BJ (cell line): ENCODE results near the gene EXOC8. TPM values are rescaled to one million over a fixed set of nuclear protein-coding genes. Genes with fewer than 3 reads are reported as not detected.
A peak's percentile ranks its signal among the peaks of the same experiment; 100 is the strongest.

Experiments used
- CTCF ChIA-PET: fragments of 350-600 bp; formaldehyde crosslinking; extraction: SDS; loops from one replicate; lab custom pipeline; 2021; ENCODE audit warnings: antibody characterized with exemption, inconsistent platforms; lab: Yijun Ruan, JAX
- POLR2A ChIA-PET: fragments of 300-600 bp; sonication (Branson Sonifier 250); formaldehyde crosslinking; extraction: SDS; loops from one replicate; lab custom pipeline; 2021; ENCODE audit warnings: antibody characterized with exemption; lab: Charles Lee
- DNase-seq: peaks from one replicate; pipeline ENCODE4 v3.0.0-alpha.2; 2011; ENCODE audit warnings: low read depth
- H3K27me3 ChIP-seq: 2 replicates; pipeline ENCODE4 v1.6.0; 2011; ENCODE audit warnings: low read length; ENCODE audit not compliant: control insufficient read depth, insufficient read depth
- H3K36me3 ChIP-seq: 2 replicates; pipeline ENCODE4 v1.5.1; 2011; ENCODE audit warnings: low read length; ENCODE audit not compliant: control insufficient read depth, insufficient read depth
- H3K4me3 ChIP-seq: 2 replicates; pipeline ENCODE4 v1.5.1; 2011; ENCODE audit warnings: low read depth, mild to moderate bottlenecking, control low read depth, low read length
- polyA plus RNA-seq: library from polyadenylated mRNA; depleted of rRNA; stranded (reverse); fragments of >200 nt; gene quantifications from 2 replicates; pipeline ENCODE4 v1.2.3, GENCODE V29; 2011
- TF ChIP-seq, protein P1 (sequence below): IDR thresholded peaks from 2 replicates; pipeline ENCODE4 v1.5.1; 2011; ENCODE audit warnings: low read depth, mild to moderate bottlenecking, control low read depth, inconsistent platforms, low read length, moderate library complexity; ENCODE audit not compliant: insufficient read depth

EXOC8 gene
- polyA plus RNA-seq, 1 experiment, result 2.7 TPM

DNA sequence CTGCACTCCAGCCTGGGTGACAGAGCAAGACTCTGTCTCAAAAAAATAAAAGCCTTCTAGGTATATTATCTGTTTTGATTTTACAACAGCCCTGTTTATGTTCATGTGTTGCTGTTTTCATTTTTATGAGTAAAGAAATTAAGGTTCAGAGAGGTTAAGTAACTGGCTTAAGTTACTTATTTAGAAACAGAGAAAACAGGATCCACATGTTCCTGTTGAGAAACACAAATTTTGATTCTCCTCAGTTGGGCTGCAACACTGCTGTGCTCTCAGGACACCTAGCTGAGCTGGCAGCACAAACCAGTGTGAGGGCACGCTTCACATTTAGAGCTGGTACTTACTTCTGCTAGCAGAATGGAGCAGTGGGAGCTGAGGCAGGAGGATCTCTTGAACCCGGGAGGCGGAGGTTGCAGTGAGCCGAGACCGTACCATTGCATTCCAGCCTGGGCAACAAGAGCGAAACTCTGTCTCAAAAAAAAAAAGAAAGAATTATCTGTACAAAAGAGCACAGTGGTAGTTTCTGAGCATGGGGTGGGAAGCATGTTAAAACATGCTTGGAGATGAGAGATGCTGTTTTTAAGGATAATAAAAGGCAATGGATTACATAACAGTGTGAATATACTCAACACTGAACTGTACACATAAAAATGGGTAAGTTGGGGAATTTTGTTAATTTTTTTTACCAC lies 2.8 kb upstream of the EXOC8 start:
- no peak for DNase-seq
- Histone ChIP-seq H3K36me3 (no peaks in the 10 kb centered on the region; the same call in 1 of the 2 replicates), H3K27me3 (no peaks in the 10 kb centered on the region), H3K4me3 (no peak overlapping the region)
- ChIA-PET CTCF (interaction anchor here (0.6 to 0.7 kb wide), 2 partner anchors 75 to 134 kb away, joined by 3 read pairs; no protein-coding TSS in a partner anchor), POLR2A (no interaction called here)
- TF ChIP-seq, protein P1, sequence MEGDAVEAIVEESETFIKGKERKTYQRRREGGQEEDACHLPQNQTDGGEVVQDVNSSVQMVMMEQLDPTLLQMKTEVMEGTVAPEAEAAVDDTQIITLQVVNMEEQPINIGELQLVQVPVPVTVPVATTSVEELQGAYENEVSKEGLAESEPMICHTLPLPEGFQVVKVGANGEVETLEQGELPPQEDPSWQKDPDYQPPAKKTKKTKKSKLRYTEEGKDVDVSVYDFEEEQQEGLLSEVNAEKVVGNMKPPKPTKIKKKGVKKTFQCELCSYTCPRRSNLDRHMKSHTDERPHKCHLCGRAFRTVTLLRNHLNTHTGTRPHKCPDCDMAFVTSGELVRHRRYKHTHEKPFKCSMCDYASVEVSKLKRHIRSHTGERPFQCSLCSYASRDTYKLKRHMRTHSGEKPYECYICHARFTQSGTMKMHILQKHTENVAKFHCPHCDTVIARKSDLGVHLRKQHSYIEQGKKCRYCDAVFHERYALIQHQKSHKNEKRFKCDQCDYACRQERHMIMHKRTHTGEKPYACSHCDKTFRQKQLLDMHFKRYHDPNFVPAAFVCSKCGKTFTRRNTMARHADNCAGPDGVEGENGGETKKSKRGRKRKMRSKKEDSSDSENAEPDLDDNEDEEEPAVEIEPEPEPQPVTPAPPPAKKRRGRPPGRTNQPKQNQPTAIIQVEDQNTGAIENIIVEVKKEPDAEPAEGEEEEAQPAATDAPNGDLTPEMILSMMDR, result no peak

DNA sequence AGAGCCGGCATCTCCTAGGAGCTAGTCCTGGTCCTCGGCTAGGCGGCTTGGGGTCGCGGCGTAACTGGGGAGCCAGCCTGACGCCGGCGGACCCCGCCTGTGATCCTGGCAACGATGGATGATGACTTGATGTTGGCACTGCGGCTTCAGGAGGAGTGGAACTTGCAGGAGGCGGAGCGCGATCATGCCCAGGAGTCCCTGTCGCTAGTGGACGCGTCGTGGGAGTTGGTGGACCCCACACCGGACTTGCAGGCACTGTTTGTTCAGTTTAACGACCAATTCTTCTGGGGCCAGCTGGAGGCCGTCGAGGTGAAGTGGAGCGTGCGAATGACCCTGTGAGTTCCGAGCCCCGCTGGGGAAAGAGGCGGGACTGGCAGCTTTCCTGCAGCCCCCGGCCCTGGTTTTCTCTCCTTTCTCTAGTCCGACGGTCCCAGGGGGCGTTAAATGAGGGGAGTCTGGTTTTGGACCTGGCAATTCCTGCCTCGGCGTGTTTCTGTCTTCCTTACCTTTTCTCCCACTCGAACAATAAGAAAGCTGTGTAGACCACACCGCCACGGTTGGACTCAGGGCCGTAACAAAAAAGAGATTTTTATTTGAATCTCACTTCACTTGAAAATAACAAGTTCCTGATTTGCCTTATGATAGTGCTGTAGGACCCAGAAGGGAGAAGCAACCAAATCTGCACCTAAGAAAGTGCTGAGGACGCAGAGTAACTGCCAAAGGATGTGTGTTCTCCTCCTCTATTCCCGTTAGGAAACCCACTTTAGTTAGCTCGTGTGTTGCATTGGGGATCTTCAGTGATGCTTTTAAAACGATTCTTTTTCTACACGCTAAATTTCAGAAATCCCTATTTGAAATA lies 847 bp upstream of the EXOC8 start, which contains the start of gene SPRTN:
Gene SPRTN (plus strand): TSS at position 24 of the 859 bp plus-strand sequence. CDS start 91 bp downstream, at position 115.
- POLR2A ChIA-PET, result interaction anchor here (0.5 kb wide), 1 partner anchor 696 kb away, joined by 5 read pairs; the partner anchor contains the start of gene COG2
- Histone ChIP-seq H3K27me3 (no peaks in the 10 kb centered on the region), H3K4me3 (peak within 1 kb of the TSS; percentile 79), H3K36me3 (no peaks in the 10 kb centered on the region; the same call in 1 of the 2 replicates)
- TF ChIP-seq, protein P1, result no peak
- CTCF ChIA-PET, result interaction anchor here (0.8 to 2.2 kb wide), 4 partner anchors 12 to 23 kb away, joined by 3 to 8 read pairs (median 4); no protein-coding TSS in a partner anchor
- no peak for DNase-seq

DNA sequence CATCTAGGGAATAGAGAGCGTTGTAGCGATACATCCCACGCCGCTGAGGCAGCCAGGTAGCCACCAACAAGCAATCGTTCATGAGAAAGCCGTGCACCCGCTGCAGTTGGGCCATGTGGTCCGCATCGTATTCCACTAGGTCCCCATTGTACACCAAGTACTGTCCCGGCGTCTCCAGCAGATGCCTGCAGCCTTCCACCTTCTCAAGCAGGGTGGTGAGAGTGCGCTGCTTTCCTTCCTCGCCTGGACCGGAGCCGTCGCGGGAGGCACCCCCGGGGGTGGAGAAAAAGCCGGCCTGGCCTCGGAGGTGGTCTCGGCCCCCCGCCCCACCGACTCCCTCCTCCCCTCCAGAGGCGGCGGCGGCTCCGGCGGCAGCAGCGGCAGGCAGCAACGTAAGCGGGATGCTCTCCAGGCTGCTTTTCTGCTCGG lies 595 bp downstream of the EXOC8 start:
- ChIA-PET POLR2A (no interaction called here), CTCF (interaction anchor here (1.2 to 2.2 kb wide), 3 partner anchors 18 to 253 kb away, joined by 3 to 8 read pairs (median 5); no protein-coding TSS in a partner anchor)
- no peak for DNase-seq
- peak overlapping the region; percentile 79 for H3K4me3 ChIP-seq
- no peaks in the 10 kb centered on the region; the same call in 1 of the 2 replicates for H3K36me3 ChIP-seq
- TF ChIP-seq, protein P1, result no peak
- H3K27me3 ChIP-seq, result no peaks in the 10 kb centered on the region

DNA sequence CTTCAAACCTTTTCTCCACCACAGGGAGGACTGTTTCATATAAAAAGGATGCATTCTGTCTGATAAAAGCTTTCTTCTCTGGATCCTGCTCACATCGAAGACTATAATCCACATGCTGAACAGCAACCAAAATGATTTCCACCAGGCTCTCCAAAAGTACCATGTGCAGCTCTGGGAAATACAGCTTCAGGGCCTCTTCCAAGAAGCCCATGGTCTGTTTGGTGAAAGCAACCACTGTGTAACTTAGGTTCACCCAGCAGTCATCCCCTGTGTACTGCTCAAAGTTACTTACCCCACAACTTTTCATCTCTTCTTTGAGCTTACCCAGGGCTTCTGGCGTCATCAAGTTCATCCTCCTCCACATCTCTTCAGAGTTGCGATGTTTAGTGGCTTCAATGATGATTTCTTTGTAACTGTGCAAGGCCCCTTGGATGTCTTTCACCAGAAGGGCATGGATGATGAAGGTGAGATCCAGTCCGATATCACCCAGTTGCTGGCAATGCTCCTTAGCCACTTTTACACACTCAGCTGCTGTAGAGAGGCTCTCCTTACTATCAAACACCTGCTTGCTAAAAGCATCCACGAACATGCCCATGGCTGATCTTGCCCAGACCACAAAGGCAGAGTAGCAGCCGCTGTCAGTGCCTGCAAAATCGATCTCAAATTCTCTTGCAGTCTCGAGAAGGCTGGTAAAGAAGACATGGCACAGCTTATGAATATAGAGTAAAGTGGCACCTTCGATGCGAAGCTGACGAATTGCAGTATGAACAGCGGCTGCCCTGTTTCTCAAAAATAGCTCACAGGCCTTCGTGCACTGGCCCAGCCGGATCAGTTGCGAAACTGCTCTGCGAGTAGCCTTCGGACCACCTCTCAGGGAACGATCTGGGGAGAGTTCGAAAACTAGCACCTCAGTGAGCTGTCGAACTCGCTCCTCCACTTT lies 1.7 kb downstream of the EXOC8 start:
- Histone ChIP-seq H3K4me3 (peak overlapping the region; percentile 79), H3K27me3 (no peaks in the 10 kb centered on the region), H3K36me3 (no peaks in the 10 kb centered on the region)
- ChIA-PET POLR2A (no interaction called here), CTCF (interaction anchor here (0.9 to 1.7 kb wide), 3 partner anchors 20 to 265 kb away, joined by 3 to 11 read pairs (median 5); no protein-coding TSS in a partner anchor)
- TF ChIP-seq, protein P1, result no peak
- DNase-seq, result no peak
